Gastroesophageal sphincter (tissue), 4 donors: Measurements from ENCODE around the gene REEP3. TPM values are rescaled to one million over a fixed set of nuclear protein-coding genes. Genes with fewer than 3 reads are reported as not detected.

Experiments
- ATAC-seq: fragments of 150-250 bp; one replicate; pipeline ENCODE4 v1.9.1; 2016; ENCODE audit warnings: mild to moderate bottlenecking, moderate library complexity
- H3K27ac ChIP-seq, 4 donors: fragments of 200-600 bp; sonication (generic) in 3 of 4; 1 replicate in 3 of 4; 2 replicates in 1 of 4; pipeline ENCODE4 v1.5.1; 2016 to 2019
- H3K27me3 ChIP-seq: fragments of 200-600 bp; sonication (generic); one replicate; pipeline ENCODE4 v1.5.1; 2019
- H3K36me3 ChIP-seq, 2 donors: fragments of 200-600 bp; sonication (generic); one replicate each; pipeline ENCODE4 v1.5.1; 2019; ENCODE audit warnings: control low read depth in 1 of 2
- H3K4me1 ChIP-seq, 3 donors: fragments of 200-600 bp; sonication (generic); 1 replicate in 2 of 3; 2 replicates in 1 of 3; pipeline ENCODE4 v1.5.1; 2016 to 2019; ENCODE audit warnings: control low read depth in 2 of 3
- H3K4me3 ChIP-seq, 2 donors: fragments of 200-600 bp; sonication (generic); one replicate each; pipeline ENCODE4 v1.5.1; 2019; ENCODE audit warnings: mild to moderate bottlenecking in 1 of 2, moderate library complexity in 1 of 2
- H3K9me3 ChIP-seq, 3 donors: fragments of 200-600 bp; sonication (generic); one replicate each; pipeline ENCODE4 v1.5.1; 2017 to 2019; ENCODE audit warnings: control low read depth in 2 of 3
- EP300 ChIP-seq: sonication (generic); formaldehyde crosslinking; IDR thresholded peaks from one replicate; pipeline ENCODE4 v1.6.1; 2017; ENCODE audit warnings: antibody characterized with exemption, mild to moderate bottlenecking
- POLR2A ChIP-seq, 2 donors: fragments of 450-650 bp; IDR thresholded peaks; one replicate each; pipeline ENCODE4 v1.6.1; 2017; ENCODE audit warnings: antibody characterized with exemption in 2 of 2, mild to moderate bottlenecking in 2 of 2, moderate library complexity in 1 of 2
- POLR2AphosphoS5 ChIP-seq: sonication (generic); formaldehyde crosslinking; IDR thresholded peaks from one replicate; pipeline ENCODE4 v1.6.1; 2017; ENCODE audit warnings: antibody characterized with exemption
- WGBS, 2 donors: methylation state at CpG; one replicate each; pipeline ENCODE4 v1.1.5; 2018; ENCODE audit warnings: low coverage in 1 of 2; 5-methylcytosine and 5-hydroxymethylcytosine counted together
- total RNA-seq, 4 donors: library from RNA; depleted of rRNA; stranded (reverse); fragments of >200 nt; gene quantifications; one replicate each; pipeline ENCODE4 v1.1.0, GENCODE V29; 2016
- TF ChIP-seq, protein P1 (sequence below), 4 experiments: fragments of 200-600 bp in 2 of 4; fragments of 450-650 bp in 2 of 4; sonication (generic) in 1 of 4; IDR thresholded peaks; one replicate each; pipeline ENCODE4 v1.5.1; 2017 to 2019; ENCODE audit warnings: antibody characterized with exemption in 4 of 4, mild to moderate bottlenecking in 2 of 4, moderate library complexity in 2 of 4

The REEP3 gene
- total RNA-seq, 4 donors from 2014 or later: 86.1 to 129 (median 97.3) TPM

DNA sequence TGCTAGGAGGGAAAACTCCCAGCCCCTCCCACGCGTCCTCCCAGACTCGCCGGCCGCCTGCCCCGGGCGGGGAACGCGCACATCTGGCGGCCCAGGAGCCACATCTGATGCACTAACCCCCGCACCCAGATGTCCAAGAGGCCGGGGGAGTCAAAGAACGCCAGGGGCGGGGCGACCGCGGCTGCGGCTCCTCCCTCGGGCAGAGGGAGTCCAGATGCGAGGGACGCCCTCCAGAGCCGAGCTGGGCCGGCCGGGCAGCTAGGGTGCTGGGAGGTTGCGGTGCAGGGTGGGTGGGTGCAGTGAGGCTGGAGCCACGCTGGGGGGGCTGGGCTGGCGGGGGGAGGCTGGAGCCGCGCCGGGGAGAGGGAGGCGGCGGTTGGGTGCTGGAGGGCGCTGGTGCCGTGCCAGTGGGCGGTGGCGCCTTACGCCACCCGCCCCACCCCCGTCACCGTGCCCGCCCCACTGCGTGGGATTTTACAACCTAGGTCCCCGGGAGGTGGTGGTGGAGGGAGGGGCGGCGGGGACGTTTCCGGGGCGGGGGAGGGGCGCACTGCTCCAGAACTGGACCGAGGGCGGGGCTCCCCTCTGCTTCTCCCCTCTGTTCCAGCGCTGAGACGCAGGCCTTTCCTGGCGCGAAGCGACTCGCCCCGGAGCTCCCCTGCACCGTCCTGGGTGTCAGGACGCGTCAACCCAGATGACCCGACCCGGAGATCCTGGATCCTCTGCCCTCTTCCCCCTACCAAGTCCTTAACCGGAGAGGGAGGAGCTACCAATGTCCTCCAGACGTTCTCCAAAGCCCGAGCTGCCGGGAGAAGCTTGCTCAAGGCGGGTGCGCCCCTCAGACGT is 109.1 kb downstream of the REEP3 start:
- Histone ChIP-seq H3K27me3 (no peaks in the 10 kb centered on the region), H3K4me3 (peak overlapping the region; percentile 47 to 65), H3K27ac (peak overlapping the region; percentile 89 to 99 (median 94)), H3K4me1 (peaks cover 0 to 29% (median 9%) of the 10 kb centered on the region in 3 donors), H3K9me3 (no peaks in the 10 kb centered on the region), H3K36me3 (no peaks in the 10 kb centered on the region)
- TF ChIP-seq POLR2A (IDR thresholded peaks at IDR 0.05): peak; percentile 74 to 80
- TF ChIP-seq, protein P1, sequence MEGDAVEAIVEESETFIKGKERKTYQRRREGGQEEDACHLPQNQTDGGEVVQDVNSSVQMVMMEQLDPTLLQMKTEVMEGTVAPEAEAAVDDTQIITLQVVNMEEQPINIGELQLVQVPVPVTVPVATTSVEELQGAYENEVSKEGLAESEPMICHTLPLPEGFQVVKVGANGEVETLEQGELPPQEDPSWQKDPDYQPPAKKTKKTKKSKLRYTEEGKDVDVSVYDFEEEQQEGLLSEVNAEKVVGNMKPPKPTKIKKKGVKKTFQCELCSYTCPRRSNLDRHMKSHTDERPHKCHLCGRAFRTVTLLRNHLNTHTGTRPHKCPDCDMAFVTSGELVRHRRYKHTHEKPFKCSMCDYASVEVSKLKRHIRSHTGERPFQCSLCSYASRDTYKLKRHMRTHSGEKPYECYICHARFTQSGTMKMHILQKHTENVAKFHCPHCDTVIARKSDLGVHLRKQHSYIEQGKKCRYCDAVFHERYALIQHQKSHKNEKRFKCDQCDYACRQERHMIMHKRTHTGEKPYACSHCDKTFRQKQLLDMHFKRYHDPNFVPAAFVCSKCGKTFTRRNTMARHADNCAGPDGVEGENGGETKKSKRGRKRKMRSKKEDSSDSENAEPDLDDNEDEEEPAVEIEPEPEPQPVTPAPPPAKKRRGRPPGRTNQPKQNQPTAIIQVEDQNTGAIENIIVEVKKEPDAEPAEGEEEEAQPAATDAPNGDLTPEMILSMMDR (IDR thresholded peaks at IDR 0.05): peak in 1 of 4 experiments; percentile 38
- TF ChIP-seq EP300: no peak
- TF ChIP-seq POLR2AphosphoS5: peak; percentile 76
- 0% methylated on average over 1 of the region's 70 CpGs; no CpG with 5 or more reads in 1 of the 2 donors for whole genome bisulfite sequencing, 2 donors
- peak; percentile 80 for ATAC-seq

DNA sequence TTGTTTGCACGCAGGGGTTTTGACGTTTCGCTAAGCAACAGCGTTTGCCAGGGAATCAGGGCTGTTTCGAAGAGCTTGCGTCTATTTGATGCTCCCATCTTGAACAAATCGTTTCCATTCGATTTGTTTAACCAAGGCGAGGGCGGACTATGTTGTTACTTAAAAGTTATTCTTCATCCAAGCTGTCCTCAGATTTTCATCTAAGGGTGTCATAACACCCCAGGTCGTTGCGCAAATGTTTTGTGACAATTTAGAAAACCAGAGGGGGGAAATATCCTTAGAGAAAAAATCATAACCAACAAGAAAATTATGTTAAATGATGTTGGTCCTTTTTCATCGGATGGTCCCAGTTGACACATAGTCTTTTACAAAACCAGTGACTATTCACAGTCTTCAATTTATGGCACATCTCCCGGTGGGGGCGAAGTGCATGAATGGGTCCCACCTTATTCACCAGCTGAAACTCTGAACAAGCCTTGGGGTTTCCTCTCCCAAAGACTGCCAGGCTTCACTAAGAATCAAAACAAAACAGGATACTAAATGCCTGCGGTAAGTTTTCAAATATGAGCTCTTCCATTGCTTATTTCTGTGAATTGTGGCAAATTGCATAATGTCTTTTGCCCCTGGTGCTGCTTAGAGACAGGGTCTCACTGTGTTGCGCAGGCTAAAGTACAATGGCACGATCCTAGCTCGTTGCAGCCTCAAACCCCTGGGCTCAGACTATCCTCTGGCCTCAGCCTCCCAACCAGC is 109.9 kb downstream of the REEP3 start:
- no peak for ATAC-seq
- no peaks in the 10 kb centered on the region for H3K36me3 ChIP-seq

DNA sequence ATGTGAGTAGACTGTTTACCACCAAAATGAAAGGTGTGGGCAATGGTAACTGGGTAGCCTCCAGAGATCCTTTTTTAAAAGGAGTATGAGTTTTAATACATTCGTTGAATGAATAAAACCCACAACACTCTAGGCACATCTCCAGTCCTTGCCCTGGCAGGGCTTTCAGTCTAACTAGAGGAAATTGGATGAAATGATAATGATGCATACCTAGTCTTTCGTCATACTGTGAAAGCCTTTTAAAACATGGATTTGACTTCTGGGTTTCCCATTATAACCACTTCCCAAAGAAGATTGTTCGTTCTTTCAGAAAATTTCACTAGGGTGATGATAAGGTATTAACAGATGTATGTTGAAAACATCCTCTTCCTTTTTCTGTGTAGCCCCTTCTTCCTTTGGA is 110.8 kb downstream of the REEP3 start:
- H3K4me1 ChIP-seq: peaks cover 0 to 29% (median 9%) of the 10 kb centered on the region in 3 donors
- ATAC-seq: no peak
- H3K36me3 ChIP-seq: no peaks in the 10 kb centered on the region
- TF ChIP-seq POLR2AphosphoS5 (no peak), POLR2A (IDR thresholded peaks at IDR 0.05) (no peak), EP300 (no peak)
- TF ChIP-seq, protein P1 (IDR thresholded peaks at IDR 0.05): no peak
- 47 to 51% methylated on average over 3 of the region's 3 CpGs for whole genome bisulfite sequencing, 2 donors
- no peaks in the 10 kb centered on the region for H3K27me3 ChIP-seq
- no peaks in the 10 kb centered on the region for H3K9me3 ChIP-seq
- H3K27ac ChIP-seq: peak overlapping the region in 3 of 4 donors; percentile 89 to 99 (median 95)
- no peak overlapping the region for H3K4me3 ChIP-seq

More for the DNA sequence above, 109.9 kb downstream of the REEP3 start:
- peaks cover 0 to 29% (median 9%) of the 10 kb centered on the region in 3 donors for H3K4me1 ChIP-seq
- H3K4me3 ChIP-seq: peak overlapping the region; percentile 47 to 65
- peak overlapping the region; percentile 89 to 99 (median 94) for H3K27ac ChIP-seq
- H3K27me3 ChIP-seq: no peaks in the 10 kb centered on the region
- TF ChIP-seq, protein P1 (IDR thresholded peaks at IDR 0.05): no peak
- TF ChIP-seq POLR2AphosphoS5: peak; percentile 53
- 13 to 29% methylated on average over 12 to 15 of the region's 19 CpGs for WGBS, 2 donors
- H3K9me3 ChIP-seq: no peaks in the 10 kb centered on the region

DNA sequence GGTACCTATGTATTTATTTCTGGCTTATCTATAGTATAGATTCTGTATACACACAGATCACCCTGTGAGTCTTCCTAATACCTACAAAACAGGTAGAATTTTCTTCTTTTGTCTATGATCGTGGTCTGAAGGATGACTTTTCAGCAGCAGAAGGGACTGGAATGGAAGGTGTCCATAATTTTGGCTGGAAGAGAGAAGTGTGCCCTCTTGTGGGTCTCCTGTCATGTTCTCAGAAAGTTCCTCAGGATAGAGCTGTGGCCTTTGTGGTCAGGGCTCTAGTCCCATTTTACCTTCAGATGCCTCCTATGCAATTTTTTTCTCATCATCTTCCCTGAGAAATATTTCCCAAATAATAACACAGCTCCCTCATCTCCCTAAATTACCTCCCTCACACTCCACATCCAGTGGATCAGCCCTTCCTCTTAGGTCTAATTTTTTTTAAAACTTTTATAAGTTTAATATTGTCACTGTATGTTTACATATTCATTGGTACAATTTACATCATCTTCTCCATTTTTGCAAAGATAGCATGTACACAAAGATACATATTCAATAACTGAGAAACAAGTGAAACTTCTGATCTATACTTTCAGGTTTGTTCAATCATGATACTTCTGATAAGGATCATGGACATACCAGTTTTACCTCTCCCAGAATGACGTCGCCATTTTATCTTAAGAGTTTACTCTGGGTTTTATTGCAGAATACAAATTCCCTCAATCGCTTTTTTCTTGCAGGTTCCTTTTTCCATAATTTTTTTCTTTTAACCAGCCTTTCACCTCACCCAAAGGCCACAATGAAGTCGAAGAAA is 112.7 kb downstream of the REEP3 start:
- WGBS, 2 donors: 72 to 84% methylated on average over 4 to 5 of the region's 5 CpGs
- TF ChIP-seq, protein P1 (IDR thresholded peaks at IDR 0.05): peak; percentile 20 to 49 (median 35)
- TF ChIP-seq POLR2AphosphoS5: no peak
- Histone ChIP-seq H3K36me3 (no peaks in the 10 kb centered on the region), H3K4me3 (no peak overlapping the region), H3K9me3 (no peaks in the 10 kb centered on the region), H3K4me1 (peaks cover 0 to 15% (median 0%) of the 10 kb centered on the region in 3 donors), H3K27me3 (no peaks in the 10 kb centered on the region), H3K27ac (no peak overlapping the region)
- ATAC-seq: no peak
